ENCODE results near the gene NKTR.

DNA sequence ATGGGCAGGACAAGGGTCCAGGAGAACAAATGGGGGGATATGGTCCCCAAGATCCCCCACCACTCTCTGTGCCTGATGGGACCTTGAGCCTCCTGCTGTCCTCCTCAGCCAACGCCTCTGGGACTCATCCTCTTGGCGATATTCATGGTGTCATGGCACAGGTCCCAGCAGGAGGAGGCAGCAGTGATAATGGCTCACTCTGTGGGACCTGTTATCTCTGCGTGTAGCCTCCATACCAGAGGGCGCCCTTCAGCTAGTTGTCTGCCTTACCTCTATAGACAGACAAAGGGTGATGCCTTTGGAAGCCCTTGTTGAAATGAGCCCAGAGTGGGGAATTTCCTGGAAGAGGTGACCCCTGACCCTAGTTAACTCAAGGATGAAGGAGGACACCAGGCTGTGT lies 60.4 kb downstream of the NKTR start:
- no peak for TF ChIP-seq POLR2AphosphoS5 (IDR thresholded peaks at IDR 0.05; ENCODE audit: borderline replicate concordance, low read depth, low read length)
- no peak for TF ChIP-seq EZH2 (IDR thresholded peaks at IDR 0.05)
- no peak for TF ChIP-seq FOXP2 (optimal IDR thresholded peaks at IDR 0.05; ENCODE audit: control extremely low read depth, extremely low read length, insufficient read depth)
